WTC11 (cell line): ENCODE results near the gene IKBKE.

ENCODE experiments used
- ATF2 ChIP-seq: sonication (generic); formaldehyde crosslinking; IDR thresholded peaks from 2 replicates; pipeline ENCODE4 v1.8.1; 2022; ENCODE audit warnings: low read depth, missing genetic modification reagents, borderline replicate concordance
- ATF3 ChIP-seq: sonication (generic); formaldehyde crosslinking; conservative IDR thresholded peaks from 2 replicates; pipeline ENCODE4 v1.8.1; 2022; ENCODE audit warnings: mild to moderate bottlenecking, missing genetic modification reagents
- ATF6 ChIP-seq: sonication (generic); formaldehyde crosslinking; IDR thresholded peaks from 2 replicates; pipeline ENCODE4 v1.8.1; 2023; ENCODE audit warnings: mild to moderate bottlenecking, missing genetic modification reagents
- CBFB ChIP-seq: sonication (generic); formaldehyde crosslinking; IDR thresholded peaks from 2 replicates; pipeline ENCODE4 v1.8.1; 2022; ENCODE audit warnings: mild to moderate bottlenecking, low read depth, missing genetic modification reagents
- CTCF ChIP-seq: fragments of 200-600 bp; IDR thresholded peaks from 2 replicates; pipeline ENCODE4 v1.8.0; 2022; ENCODE audit warnings: antibody characterized with exemption
- ESRRA ChIP-seq: sonication (generic); formaldehyde crosslinking; IDR thresholded peaks from 2 replicates; pipeline ENCODE4 v1.8.1; 2022; ENCODE audit warnings: mild to moderate bottlenecking, missing genetic modification reagents, borderline replicate concordance
- JUN ChIP-seq: sonication (generic); formaldehyde crosslinking; IDR thresholded peaks from 2 replicates; pipeline ENCODE4 v1.8.0; 2023; ENCODE audit warnings: mild to moderate bottlenecking, missing genetic modification reagents
- NR1H2 ChIP-seq: sonication (generic); formaldehyde crosslinking; IDR thresholded peaks from 2 replicates; pipeline ENCODE4 v1.9.0; 2021; ENCODE audit warnings: mild to moderate bottlenecking, moderate library complexity, missing genetic modification reagents
- TCF7 ChIP-seq: sonication (generic); formaldehyde crosslinking; IDR thresholded peaks from 2 replicates; pipeline ENCODE4 v1.8.0; 2022; ENCODE audit warnings: mild to moderate bottlenecking, low read depth, missing genetic modification reagents, moderate library complexity
- USF2 ChIP-seq: sonication (generic); formaldehyde crosslinking; IDR thresholded peaks from 2 replicates; pipeline ENCODE4 v1.8.1; 2023; ENCODE audit warnings: mild to moderate bottlenecking, missing genetic modification reagents, moderate library complexity
- ZNF219 ChIP-seq: sonication (generic); formaldehyde crosslinking; IDR thresholded peaks from 2 replicates; pipeline ENCODE4 v1.8.0; 2023; ENCODE audit warnings: missing genetic modification reagents, mild to moderate bottlenecking, borderline replicate concordance

- TF ChIP-seq USF2 (CRISPR knock-in tag) (no peak), CTCF (no peak), NR1H2 (CRISPR knock-in tag) (no peak), ESRRA (no peak), CBFB (CRISPR knock-in tag) (no peak), TCF7 (CRISPR knock-in tag) (no peak), ATF3 (CRISPR knock-in tag) (no peak), JUN (no peak), ZNF219 (CRISPR knock-in tag) (no peak), ATF6 (CRISPR knock-in tag) (no peak), ATF2 (CRISPR knock-in tag) (no peak)
Measured at GRCh38 chr1:206466840-206467649, 3.2 kb upstream of the IKBKE start.
